ENCODE results near the gene TUT7.

The TUT7 gene

DNA sequence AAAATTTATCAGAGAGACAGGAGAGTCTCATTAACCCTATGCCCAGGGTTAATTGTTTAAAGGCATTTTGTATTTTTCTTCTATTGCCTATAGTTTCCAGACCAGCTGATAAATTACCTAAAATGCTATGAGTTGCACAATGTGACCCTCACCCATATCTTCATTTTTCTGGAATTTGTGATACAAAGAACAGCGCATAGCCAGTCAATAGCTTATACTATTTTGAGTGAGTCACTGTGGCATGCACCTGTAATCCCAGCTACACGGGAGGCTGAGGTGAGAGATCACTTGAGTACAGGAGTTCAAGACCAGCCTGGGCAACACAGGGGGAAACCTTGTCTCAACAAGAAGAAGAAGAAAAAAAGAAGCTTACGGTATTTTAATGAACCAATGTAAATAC is 97.6 kb downstream of the TUT7 start:
- DNase-seq = no peak

DNA sequence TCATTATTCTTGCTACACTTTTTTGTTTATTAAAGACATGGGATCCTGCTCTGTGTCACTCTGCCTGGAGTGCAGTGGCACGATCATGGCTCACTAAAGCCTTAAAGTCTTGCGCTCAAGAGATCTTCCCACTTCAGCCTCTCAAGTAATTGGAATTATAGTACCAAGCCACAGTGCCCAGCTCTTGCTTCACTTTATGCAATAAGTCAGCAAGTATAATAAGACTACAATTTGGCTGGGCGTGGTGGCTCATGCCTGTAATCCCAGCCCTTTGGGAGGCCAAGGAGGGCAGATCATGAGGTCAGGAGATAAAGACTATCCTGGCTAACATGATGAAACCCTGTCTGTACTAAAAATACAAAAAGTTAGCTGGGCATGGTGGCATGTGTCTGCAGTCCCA is 100.6 kb downstream of the TUT7 start:
- DNase-seq = no peak

DNA sequence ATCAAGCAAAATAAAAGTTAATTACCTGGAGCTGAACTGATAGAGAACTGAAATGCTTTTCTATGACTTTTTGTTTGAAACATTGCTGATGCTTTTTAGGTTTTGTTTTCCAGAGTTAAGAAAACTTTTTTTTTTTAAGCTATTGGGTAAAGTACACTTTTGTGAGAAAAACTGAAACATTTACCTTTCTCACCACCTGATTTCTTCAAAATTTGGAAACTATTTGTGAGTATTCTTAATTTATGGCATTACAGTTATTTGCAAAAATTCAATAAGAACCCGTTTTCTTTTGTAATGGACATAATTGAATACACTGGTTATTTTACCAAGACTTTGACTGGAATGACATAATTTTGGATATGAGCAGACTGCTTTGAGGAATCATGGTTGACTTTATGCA is 101.3 kb downstream of the TUT7 start:
- DNase-seq = no peak

DNA sequence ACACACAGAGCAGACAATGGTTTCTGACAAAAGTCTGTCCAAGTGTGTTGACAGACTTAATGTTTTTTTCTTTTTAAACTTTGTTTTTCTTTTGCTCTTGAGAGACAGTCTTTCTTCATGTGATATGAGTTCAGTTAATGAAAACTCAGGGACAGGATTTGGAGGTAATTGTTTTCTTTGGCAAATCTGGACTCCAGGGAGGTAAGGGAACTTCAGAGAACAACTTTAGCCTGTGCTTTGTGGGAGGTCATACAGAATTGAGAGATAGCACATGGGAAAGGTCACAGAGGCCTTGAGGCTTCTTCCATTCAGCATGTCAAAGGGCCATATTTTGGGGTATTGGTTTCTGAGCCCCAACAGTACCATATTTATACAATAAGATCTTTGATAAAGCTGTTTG is 104.1 kb downstream of the TUT7 start:
- no peak for DNase-seq

DNA sequence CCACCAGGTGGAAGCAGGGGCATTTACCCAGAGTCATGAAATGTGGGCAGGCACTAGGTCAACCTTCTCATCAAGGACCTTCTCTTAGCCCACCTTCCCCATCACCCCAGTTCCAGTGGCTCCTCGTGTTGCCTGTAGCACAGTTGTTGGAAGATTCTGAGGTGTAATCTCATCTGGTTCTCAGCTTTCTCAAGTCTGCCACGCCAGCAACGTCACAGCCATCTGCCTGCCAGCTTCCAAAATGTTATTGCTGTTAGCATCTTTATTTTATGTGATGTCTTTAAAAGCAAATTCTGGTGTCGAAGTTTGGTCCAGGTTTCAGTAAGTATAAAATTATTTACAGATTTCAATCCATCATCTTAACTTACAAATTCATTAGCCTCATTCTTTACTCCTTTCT is 105.5 kb downstream of the TUT7 start:
- DNase-seq = no peak

DNA sequence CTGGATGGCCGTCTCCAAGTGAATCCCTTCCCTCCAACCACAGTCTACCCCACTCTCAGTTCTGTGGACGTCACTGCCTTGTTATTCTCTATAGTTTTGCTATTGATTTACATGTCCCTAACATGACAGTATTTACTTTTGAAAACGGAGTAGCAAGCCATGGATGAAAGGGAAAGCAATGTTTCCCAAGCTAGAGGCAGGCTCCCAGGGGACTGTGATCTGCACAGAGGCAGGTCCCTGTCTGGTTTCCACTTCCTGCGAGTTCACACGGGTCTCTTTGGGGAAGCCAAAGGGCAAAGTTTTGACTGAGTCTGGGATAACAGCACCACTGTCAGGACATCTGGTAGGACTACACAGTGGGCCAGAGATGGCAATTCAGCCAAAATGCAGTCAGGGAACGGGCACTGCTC is 107.5 kb downstream of the TUT7 start:
- no peak for DNase-seq

DNA sequence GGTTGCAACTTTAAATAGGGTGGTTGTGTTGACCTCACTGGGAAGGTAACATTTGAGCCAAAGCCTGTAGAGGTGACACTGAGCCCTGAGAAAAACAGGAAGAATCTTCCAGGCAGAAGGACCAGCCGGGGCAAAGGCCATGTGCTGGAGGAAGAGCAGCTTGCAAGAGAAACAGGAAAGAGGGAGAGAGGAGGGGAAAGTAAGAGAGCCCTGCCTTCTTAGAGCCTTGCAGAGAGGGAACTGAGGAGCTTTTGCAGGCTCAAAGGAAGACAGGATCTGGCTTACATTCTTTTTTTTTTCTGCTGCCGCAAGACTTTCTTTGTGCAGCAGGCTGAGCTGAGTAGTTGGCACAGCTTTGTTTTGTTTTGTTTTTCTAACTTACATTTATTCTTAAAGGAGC is 112.1 kb downstream of the TUT7 start:
- no peak for DNase-seq

DNA sequence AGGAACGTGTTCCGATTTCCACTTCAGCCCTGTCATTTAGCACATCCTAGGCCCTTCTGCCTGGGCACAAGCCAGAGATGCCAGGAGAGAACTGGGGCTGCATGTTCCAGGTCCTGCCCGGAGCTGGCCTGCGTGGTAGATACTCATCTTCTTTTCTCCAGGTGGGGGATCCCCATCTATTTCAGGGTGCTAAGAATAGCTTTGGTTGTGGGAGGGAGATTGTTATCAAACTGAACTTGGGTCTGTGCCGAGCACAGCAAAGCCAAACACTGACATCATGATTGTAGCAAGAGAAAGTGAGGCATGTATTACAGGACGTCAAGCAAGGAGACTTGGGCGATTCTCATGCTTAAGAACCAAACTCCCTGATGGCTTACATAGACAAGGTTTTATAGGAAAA is 113.0 kb downstream of the TUT7 start:
- no peak for DNase-seq

DNA sequence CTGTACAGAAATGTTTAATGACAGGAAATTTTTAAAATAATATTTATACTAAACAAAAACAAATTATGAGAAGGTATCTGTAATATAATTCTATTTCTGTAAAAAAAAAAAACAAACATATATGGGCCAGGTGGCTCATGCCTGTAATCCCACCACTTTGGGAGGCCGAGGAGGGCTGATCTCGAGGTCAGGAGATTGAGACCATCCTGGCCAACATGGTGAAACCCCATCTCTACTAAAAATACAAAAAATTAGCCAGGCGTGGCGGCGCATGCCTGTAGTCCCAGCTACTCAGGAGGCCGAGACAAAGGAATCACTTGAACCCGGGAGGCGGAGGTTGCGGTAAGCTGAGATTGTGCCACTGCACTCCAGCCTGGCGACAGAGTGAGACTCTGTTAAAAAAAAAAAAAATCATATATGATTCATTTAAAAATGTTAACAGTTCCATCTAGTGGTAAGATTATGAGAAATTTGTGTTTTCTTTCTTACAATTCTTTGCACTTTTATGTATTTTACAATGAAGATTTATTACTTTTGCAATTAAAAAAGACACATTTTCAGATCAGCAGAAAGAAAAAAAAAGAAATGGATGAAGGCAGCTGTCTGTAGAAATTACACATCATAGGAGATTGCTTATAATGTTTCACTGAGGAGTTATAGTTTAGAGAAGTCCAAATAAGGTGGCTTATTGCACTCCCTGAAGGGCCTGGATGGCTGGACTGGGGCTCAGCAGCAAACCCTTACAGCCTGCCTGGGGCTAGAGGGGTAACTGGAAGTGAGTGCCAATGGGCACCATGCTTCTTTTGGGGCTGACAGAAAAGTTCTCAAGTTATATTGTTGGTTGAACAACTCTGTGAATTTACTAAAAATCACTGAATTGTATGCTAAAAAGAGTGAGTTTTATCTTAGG is 115.1 kb downstream of the TUT7 start:
- DNase-seq = no peak

Data from CD4-positive, alpha-beta T cell treated with Interleukin-1 beta for 1 hour (primary cell).